GM12801 (cell line): ENCODE data around the gene MAP2K4.

Source experiments
- TF ChIP-seq, protein P1 (sequence below): IDR thresholded peaks from one replicate; pipeline ENCODE4 v1.5.1; 2011; ENCODE audit warnings: control low read depth; ENCODE audit not compliant: insufficient read length; ENCODE audit errors: extremely low read depth

The MAP2K4 gene

GRCh38 chr17:12041312-12041711, 20.6 kb downstream of the MAP2K4 start:
- TF ChIP-seq, protein P1, sequence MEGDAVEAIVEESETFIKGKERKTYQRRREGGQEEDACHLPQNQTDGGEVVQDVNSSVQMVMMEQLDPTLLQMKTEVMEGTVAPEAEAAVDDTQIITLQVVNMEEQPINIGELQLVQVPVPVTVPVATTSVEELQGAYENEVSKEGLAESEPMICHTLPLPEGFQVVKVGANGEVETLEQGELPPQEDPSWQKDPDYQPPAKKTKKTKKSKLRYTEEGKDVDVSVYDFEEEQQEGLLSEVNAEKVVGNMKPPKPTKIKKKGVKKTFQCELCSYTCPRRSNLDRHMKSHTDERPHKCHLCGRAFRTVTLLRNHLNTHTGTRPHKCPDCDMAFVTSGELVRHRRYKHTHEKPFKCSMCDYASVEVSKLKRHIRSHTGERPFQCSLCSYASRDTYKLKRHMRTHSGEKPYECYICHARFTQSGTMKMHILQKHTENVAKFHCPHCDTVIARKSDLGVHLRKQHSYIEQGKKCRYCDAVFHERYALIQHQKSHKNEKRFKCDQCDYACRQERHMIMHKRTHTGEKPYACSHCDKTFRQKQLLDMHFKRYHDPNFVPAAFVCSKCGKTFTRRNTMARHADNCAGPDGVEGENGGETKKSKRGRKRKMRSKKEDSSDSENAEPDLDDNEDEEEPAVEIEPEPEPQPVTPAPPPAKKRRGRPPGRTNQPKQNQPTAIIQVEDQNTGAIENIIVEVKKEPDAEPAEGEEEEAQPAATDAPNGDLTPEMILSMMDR: no peak

- TF ChIP-seq, protein P1: no peak
Observed at GRCh38 chr17:12043702-12044101, 23.0 kb downstream of the MAP2K4 start.

DNA sequence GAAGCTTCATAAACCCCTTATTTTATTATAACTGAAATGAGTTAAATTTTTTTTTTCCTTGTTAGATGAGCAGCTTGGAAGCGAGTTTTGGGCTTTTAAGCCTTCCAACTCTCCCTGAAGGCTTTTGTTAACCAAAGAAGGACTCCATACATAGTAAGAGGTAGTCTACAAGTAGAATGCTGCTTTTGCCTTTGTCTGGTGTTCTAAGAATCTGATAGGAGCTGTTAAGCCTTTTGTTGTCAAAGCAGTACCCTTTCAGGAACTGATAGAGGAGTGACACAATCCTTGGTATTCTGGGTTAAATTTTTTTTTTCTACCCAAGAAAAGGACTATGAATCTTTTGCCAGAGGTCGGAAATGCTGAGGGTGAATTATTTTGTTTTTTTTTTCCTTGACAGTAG, 26.1 kb downstream of the MAP2K4 start:
- TF ChIP-seq, protein P1: no peak

GRCh38 chr17:12047681-12048376, 27.2 kb downstream of the MAP2K4 start:
- TF ChIP-seq, protein P1: no peak

DNA sequence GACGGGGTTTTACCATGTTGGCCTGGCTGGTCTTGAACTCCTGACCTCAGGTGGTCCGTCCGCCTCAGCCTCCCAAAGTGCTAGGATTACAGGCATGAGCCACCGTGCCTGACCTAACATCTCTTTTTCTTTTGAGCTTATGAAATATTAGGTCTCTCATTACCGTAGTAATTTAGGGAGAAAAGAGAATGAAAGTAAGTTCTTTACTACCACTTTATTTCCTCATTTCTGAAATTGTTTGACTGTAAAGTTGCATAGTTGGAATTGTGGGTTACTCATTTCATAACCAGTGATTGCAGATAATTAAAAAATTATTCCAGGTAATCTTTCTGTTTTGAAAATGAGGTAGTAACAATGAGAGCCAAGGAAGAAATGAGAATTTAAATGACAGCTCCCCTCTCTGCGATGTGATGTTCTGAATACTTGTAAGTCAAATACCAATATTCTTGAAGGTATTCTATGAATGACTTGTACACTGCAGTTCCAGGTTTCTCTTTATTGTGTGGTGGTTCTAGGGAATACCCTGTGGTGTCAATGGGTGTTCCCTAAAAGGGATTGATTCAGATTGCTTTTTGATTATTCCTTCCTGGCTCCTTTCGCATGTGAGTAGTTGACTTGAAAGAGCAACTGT, 28.3 kb downstream of the MAP2K4 start:
- TF ChIP-seq, protein P1: no peak

GRCh38 chr17:12050646-12051225, 30.1 kb downstream of the MAP2K4 start:
- TF ChIP-seq, protein P1: no peak

- TF ChIP-seq, protein P1: no peak
Observed at GRCh38 chr17:12053552-12053951, 32.9 kb downstream of the MAP2K4 start.
